Activated naive CD8-positive, alpha-beta T cell treated with anti-CD3 and anti-CD28 coated beads for 36 hours (primary cell): ENCODE measurements around the gene USP6NL. TPM values are rescaled to one million over a fixed set of nuclear protein-coding genes. Genes with fewer than 3 reads are reported as not detected.
"Not testable (repeated sequence)": the region's sequence is repeated elsewhere in the genome, so short reads cannot be mapped to it uniquely, and the experiment has no call there.

Source experiments
- DNase-seq: peaks from one replicate; pipeline ENCODE4 v3.0.0; 2021
- H3K27ac Mint-ChIP-seq: one replicate; pipeline ENCODE4 v1.8.0; 2022; ENCODE audit warnings: mild to moderate bottlenecking, moderate library complexity, mixed read lengths
- H3K27me3 Mint-ChIP-seq: one replicate; pipeline ENCODE4 v1.8.0; 2022; ENCODE audit warnings: mild to moderate bottlenecking, mixed read lengths
- H3K36me3 Mint-ChIP-seq: one replicate; pipeline ENCODE4 v1.8.0; 2021; ENCODE audit warnings: mild to moderate bottlenecking, mixed read lengths
- H3K4me1 Mint-ChIP-seq: one replicate; pipeline ENCODE4 v1.8.0; 2021; ENCODE audit warnings: mixed read lengths
- H3K4me3 Mint-ChIP-seq: one replicate; pipeline ENCODE4 v1.8.0; 2022; ENCODE audit warnings: mild to moderate bottlenecking, moderate library complexity, mixed read lengths
- H3K9me3 Mint-ChIP-seq: one replicate; pipeline ENCODE4 v1.8.0; 2022; ENCODE audit warnings: mixed read lengths
- total RNA-seq, 2 experiments: library from RNA; stranded (reverse); gene quantifications; one replicate each; pipeline ENCODE4 v1.2.3, GENCODE V29; 2021

The USP6NL gene
- total RNA-seq, 2 experiments from 2014 or later, result 5.5 to 5.6 TPM

- H3K4me1 Mint-ChIP-seq, result peaks cover 15% of the 10 kb centered on the region
- peak; percentile 31 for DNase-seq
- no peaks in the 10 kb centered on the region for H3K36me3 Mint-ChIP-seq
- no peak overlapping the region for H3K4me3 Mint-ChIP-seq
- H3K9me3 Mint-ChIP-seq, result no peaks in the 10 kb centered on the region
- peak overlapping the region; percentile 77 for H3K27ac Mint-ChIP-seq
- H3K27me3 Mint-ChIP-seq, result no peaks in the 10 kb centered on the region
These were observed 20.6 kb upstream of the USP6NL start for GRCh38 chr10:11631890-11632587.

- Mint-ChIP-seq H3K4me1 (peaks cover 15% of the 10 kb centered on the region), H3K4me3 (no peak overlapping the region), H3K36me3 (no peaks in the 10 kb centered on the region), H3K9me3 (no peaks in the 10 kb centered on the region), H3K27me3 (no peaks in the 10 kb centered on the region), H3K27ac (no peak overlapping the region)
- DNase-seq, result no peak
These were observed 19.8 kb upstream of the USP6NL start for GRCh38 chr10:11631291-11631690.

GRCh38 chr10:11629731-11630130, 18.3 kb upstream of the USP6NL start:
- Mint-ChIP-seq H3K36me3 (no peaks in the 10 kb centered on the region), H3K4me3 (no peak overlapping the region), H3K27ac (no peak overlapping the region), H3K4me1 (peaks cover 19% of the 10 kb centered on the region), H3K9me3 (no peaks in the 10 kb centered on the region), H3K27me3 (no peaks in the 10 kb centered on the region)
- DNase-seq, result no peak

- H3K27ac Mint-ChIP-seq, H3K9me3 Mint-ChIP-seq, H3K36me3 Mint-ChIP-seq, DNase-seq, H3K4me3 Mint-ChIP-seq, H3K27me3 Mint-ChIP-seq: not testable (repeated sequence)
- peaks cover 15% of the 10 kb centered on the region for H3K4me1 Mint-ChIP-seq
These were observed 16.5 kb upstream of the USP6NL start for GRCh38 chr10:11627941-11628340.

- Mint-ChIP-seq H3K4me1 (peaks cover 4% of the 10 kb centered on the region), H3K4me3 (no peak overlapping the region), H3K9me3 (no peaks in the 10 kb centered on the region), H3K27ac (no peak overlapping the region), H3K36me3 (no peaks in the 10 kb centered on the region), H3K27me3 (no peaks in the 10 kb centered on the region)
- no peak for DNase-seq
These were observed 14.6 kb upstream of the USP6NL start for GRCh38 chr10:11626071-11626470.

GRCh38 chr10:11625019-11625735, 13.7 kb upstream of the USP6NL start:
- Mint-ChIP-seq H3K4me1 (peaks cover 4% of the 10 kb centered on the region), H3K27ac (no peak overlapping the region), H3K9me3 (no peaks in the 10 kb centered on the region), H3K27me3 (no peaks in the 10 kb centered on the region), H3K4me3 (no peak overlapping the region), H3K36me3 (no peaks in the 10 kb centered on the region)
- DNase-seq, result peak; percentile 20

- Mint-ChIP-seq H3K4me1 (peaks cover 21% of the 10 kb centered on the region), H3K9me3 (peaks cover 14% of the 10 kb centered on the region), H3K4me3 (no peak overlapping the region), H3K27me3 (no peaks in the 10 kb centered on the region), H3K36me3 (peaks cover 1% of the 10 kb centered on the region), H3K27ac (no peak overlapping the region)
- no peak for DNase-seq
These were observed 5.8 kb upstream of the USP6NL start for GRCh38 chr10:11617233-11617632.

- Mint-ChIP-seq H3K9me3 (peaks cover 14% of the 10 kb centered on the region), H3K4me3 (no peak overlapping the region), H3K27me3 (peaks cover 3% of the 10 kb centered on the region), H3K4me1 (peaks cover 25% of the 10 kb centered on the region), H3K36me3 (peaks cover 1% of the 10 kb centered on the region), H3K27ac (no peak overlapping the region)
- no peak for DNase-seq
These were observed 4.6 kb upstream of the USP6NL start for GRCh38 chr10:11616021-11616420.

GRCh38 chr10:11615396-11615795, 3.9 kb upstream of the USP6NL start:
- Mint-ChIP-seq H3K27me3 (peaks cover 3% of the 10 kb centered on the region), H3K4me1 (peaks cover 29% of the 10 kb centered on the region), H3K27ac (peak overlapping the region; percentile 17), H3K36me3 (peaks cover 1% of the 10 kb centered on the region), H3K4me3 (no peak overlapping the region), H3K9me3 (peaks cover 14% of the 10 kb centered on the region)
- DNase-seq, result no peak

GRCh38 chr10:11612021-11613001, 861 bp upstream of the USP6NL start:
- H3K36me3 Mint-ChIP-seq, result peaks cover 1% of the 10 kb centered on the region
- H3K9me3 Mint-ChIP-seq, result peaks cover 12% of the 10 kb centered on the region
- H3K4me1 Mint-ChIP-seq, result peaks cover 53% of the 10 kb centered on the region
- H3K27ac Mint-ChIP-seq, result peak overlapping the region; percentile 76
- no peak for DNase-seq
- H3K4me3 Mint-ChIP-seq, result peak overlapping the region; percentile 84
- H3K27me3 Mint-ChIP-seq, result peaks cover 3% of the 10 kb centered on the region

GRCh38 chr10:11610826-11611247, 613 bp downstream of the USP6NL start:
- Mint-ChIP-seq H3K4me3 (peak overlapping the region; percentile 84), H3K36me3 (peaks cover 1% of the 10 kb centered on the region), H3K9me3 (peaks cover 2% of the 10 kb centered on the region), H3K27me3 (peaks cover 3% of the 10 kb centered on the region), H3K4me1 (peaks cover 60% of the 10 kb centered on the region), H3K27ac (peak overlapping the region; percentile 63)
- DNase-seq, result peak; percentile 37

GRCh38 chr10:11610166-11610825, 1.2 kb downstream of the USP6NL start:
- H3K4me1 Mint-ChIP-seq, result peaks cover 64% of the 10 kb centered on the region
- H3K4me3 Mint-ChIP-seq, result peak overlapping the region; percentile 84
- peak overlapping the region; percentile 63 for H3K27ac Mint-ChIP-seq
- peaks cover under 1% of the 10 kb centered on the region for H3K36me3 Mint-ChIP-seq
- DNase-seq, result no peak
- H3K27me3 Mint-ChIP-seq, result peaks cover 3% of the 10 kb centered on the region
- H3K9me3 Mint-ChIP-seq, result peaks cover 2% of the 10 kb centered on the region

GRCh38 chr10:11609492-11610093, 1.9 kb downstream of the USP6NL start:
- Mint-ChIP-seq H3K4me1 (peaks cover 65% of the 10 kb centered on the region), H3K27me3 (peaks cover 3% of the 10 kb centered on the region), H3K27ac (no peak overlapping the region), H3K9me3 (peaks cover 1% of the 10 kb centered on the region), H3K36me3 (no peaks in the 10 kb centered on the region), H3K4me3 (peak overlapping the region; percentile 40)
- no peak for DNase-seq

GRCh38 chr10:11609052-11609451, 2.4 kb downstream of the USP6NL start:
- Mint-ChIP-seq H3K9me3 (peaks cover 1% of the 10 kb centered on the region), H3K27me3 (peaks cover 3% of the 10 kb centered on the region), H3K27ac (no peak overlapping the region), H3K4me1 (peaks cover 66% of the 10 kb centered on the region), H3K4me3 (no peak overlapping the region), H3K36me3 (no peaks in the 10 kb centered on the region)
- DNase-seq, result no peak
